Stimulated activated CD8-positive, alpha-beta memory T cell treated with anti-CD3 and anti-CD28 coated beads, Interleukin-15, amount 100 ng/mL, for 24 hours (primary cell): ENCODE measurements around the gene ADRA2C.

Experiments used
- DNase-seq: peaks from one replicate; pipeline ENCODE4 v3.0.0-alpha.2; 2020; ENCODE audit warnings: low read depth

Gene ADRA2C

DNA sequence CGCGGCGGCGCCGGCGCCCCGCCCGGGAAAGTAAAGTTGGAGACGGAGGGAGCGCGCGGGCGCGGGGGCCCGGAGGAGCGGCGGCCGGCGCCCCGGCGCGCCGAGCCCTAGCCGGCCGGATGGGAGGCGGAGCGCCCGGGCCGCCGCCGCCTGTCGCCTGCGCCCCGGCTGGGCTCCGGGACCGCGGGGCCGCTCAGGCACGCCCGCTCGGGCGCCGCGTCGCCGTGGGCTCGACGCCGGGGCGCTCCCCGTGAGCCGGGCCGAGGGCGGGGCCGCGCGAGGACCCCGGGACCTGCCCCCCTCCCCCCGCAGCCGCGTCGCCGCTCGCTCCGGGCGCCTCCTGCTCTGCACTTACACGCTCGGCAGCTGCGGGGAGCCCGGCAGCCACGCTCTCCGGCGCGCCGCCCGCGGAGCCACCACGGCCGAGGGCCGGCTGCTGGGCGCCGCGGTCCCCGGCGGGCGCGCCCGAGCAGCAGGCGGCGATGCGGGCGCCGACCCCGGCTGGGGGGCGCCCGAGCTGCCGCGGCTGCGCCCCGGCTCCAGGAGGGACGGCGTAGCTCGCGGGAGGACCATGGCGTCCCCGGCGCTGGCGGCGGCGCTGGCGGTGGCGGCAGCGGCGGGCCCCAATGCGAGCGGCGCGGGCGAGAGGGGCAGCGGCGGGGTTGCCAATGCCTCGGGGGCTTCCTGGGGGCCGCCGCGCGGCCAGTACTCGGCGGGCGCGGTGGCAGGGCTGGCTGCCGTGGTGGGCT, at the start of gene ADRA2C:
Gene ADRA2C, plus strand, starts transcription at position 350 of the 749 bp plus-strand sequence. Its CDS starts 222 bp downstream, at position 572.
- DNase-seq, result no peak

DNA sequence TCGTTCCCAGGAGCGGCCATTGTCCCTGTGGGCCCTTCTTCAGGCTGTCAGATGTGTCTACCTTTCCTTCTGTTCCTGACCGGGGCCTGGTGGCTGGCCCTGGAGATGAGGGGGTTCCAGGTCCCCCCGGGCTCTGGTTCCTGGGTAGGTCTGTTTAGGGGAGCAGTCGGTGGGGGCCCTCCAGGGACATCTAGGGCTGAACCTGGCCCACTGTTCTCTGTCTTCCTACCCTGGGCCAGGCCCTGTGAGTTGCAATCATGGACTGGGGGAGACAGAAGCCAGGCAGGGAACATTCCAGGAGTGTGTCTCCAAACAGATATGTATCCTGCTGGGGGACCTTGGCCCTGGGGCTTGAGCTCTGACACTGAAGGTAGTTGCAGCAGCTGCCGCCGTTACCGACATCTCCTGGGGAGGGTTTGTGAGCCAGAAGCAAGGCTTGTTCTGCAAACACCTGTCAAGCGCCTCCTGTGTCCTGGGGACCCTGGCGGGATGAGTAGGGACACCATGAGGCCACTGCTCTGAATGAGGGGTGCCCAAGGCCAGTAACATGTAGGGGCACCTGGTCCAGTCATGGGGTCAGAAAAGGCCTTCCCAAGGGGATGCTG, 49.5 kb upstream of the ADRA2C start:
- no peak for DNase-seq

DNA sequence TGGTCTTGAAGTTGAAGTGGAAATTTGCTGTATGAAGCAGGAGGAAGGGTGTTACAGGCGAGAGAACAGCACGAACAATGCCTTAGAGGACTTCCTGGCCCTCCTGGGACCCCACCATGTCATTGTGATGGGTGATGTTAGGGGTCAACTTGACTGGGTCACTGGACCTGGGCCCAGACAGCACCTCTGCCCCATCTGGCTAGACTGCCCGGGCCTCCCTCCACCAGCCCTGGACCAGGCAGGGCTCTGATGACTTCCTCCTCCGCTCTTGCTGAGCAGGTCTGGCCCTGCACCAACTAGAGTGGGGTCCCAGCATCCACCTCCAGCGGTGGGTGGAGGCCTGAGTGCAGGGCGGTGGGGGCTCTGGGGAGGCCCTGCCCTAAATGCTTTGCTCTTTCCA, 48.9 kb upstream of the ADRA2C start:
- DNase-seq, result no peak

DNA sequence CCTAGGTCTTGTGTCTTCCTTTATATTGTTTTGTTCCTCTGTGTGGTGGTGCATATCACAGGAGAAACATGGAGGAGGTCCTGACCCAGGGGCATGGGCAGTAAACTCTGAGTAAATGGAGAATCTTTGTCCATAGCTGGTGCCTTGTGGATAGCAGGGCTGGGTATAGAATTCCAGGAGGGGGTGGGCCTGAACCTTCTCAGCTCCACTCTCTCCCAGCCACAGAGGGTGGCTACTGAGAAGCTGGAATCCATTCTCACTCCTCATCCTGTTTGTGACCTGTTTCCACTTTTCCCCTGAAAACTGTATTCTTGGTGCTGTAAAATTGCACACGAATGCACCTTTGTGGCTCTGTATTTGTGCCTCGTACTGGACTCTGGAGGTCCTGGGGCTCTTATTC, 47.7 kb upstream of the ADRA2C start:
- DNase-seq, result no peak

DNA sequence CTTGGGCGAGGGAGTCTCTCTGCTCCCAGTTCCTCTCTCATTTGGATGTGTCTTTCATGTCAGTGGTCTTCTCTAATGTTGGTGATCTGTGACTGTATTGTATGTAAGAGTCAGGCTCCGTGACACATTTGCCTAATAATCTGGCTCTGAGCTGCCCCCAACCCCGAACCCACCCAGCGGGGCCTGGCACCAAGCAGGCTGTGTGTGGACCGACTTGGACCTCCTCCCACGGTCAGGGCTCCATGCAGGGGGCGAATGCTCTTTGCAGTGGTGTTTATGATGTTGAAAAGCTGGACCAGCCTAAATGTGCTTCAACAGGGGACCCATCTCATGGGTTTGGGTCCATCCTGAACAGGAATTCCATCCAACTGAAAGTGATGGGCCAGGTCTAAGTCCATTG, 47.0 kb upstream of the ADRA2C start:
- DNase-seq, result no peak

DNA sequence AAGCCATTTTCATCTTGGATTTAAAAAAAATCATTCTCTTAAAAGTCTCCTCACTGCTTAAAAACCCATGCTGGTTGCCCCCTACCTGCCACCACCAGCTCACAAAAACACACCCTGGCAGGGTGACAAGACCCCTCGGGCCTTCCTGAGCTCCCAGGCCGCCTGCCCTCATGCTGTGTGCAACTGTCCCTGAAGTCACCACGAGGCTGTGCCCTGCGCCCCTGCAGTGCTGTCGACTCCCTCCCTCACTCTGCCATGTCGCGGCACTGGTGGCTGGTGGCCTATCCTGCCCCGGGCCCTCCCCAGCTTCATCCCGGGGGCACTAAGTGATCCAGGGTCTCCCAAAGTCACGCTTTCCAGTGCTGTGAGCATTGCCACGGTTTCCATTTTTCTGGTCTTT, 46.3 kb upstream of the ADRA2C start:
- no peak for DNase-seq

DNA sequence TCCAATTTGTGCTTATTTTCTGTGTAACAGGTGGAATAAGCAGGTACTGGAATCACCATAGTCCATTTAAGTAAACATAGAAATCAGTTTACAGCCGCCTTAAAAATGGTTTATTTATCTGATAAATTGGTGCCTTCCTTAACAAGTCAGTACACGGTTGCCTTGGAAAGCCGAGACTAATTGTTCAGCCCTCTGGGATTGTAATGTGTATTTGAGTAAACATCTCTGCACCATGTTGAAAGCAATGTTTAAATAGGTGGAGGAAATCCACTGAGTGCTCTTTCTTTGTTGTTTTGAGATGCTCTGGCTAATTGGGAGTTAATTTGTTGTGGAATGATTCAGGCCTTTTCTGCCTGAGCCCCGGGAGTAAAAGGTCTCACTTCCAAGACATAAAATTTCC, 45.7 kb upstream of the ADRA2C start:
- no peak for DNase-seq

DNA sequence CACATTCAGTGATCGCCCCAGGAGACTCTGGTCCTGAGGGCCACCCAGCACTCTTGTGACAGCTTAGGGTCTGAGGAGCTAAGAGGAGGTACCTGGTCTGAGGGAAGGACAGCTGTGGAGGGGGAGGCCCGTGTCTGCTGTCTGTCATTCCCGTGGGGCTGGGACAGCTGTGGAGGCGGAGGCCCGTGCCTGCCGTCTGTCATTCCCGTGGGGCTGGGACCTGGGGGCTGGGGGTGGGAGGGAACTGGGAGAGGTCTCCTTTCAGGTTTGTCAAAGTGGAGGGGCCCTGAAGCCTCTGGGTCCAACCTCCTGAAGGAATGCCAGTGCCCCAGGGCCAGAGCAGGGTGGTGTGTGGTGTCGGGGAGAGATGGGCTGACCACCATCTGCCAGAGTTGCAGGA, 45.0 kb upstream of the ADRA2C start:
- DNase-seq, result no peak

DNA sequence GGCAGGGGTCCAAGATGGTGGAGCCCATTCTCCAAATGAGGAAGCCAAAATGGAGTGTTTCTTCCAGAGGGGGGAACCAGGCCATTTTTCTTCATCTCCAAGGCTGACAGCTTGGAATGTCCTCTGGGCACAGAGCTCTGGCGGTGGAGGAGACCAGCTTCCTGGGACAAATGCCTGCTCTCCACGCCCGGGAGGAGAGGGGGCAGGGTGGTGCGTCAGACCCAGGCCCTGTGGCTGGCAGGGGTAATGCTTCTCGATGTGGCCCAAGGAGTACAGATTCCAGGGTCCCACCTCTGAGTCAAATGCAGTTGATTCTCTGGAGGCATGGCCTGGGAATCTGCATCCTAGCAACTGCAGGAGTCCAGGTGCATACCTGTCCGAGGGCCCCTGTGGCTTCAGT, 44.6 kb upstream of the ADRA2C start:
- no peak for DNase-seq

DNA sequence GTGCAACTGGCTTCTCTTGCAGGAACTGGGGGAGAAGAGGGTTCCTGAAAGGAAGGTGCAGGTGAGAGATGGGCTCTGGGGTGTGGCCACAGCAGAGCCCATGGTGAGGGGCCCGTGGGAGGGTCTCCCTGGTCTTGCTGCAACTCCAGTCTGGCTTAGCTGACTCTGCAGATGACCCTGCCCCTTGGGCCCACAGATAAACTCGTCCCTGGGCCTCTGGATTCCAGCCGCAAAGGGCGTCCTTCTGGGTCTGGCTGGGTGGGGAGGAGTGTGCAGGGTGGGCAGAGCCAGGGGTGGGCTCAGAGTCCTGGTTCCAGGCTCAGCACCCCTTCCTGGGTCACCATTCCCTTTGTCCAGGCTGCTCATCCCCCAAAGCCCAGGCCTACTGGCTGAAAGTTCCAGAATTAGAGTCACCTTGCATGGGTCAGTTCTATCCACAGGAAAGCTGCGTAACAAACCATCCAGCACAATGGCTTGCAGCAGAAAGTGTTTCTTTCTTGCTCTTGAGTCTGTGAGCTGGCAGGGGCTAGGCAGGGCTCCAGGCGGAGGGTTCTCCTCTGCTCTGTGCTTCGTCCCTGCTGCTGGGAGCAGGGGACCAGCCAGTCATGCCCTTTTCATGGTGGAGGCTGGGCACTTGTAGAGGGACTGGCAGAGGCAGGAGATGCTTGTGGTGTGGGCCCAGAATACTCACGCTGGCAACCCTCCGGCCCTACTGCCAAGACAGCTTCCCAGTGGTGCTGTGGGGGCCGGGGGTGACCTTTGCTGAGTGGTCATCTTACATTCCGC, 43.5 kb upstream of the ADRA2C start:
- DNase-seq, result no peak

DNA sequence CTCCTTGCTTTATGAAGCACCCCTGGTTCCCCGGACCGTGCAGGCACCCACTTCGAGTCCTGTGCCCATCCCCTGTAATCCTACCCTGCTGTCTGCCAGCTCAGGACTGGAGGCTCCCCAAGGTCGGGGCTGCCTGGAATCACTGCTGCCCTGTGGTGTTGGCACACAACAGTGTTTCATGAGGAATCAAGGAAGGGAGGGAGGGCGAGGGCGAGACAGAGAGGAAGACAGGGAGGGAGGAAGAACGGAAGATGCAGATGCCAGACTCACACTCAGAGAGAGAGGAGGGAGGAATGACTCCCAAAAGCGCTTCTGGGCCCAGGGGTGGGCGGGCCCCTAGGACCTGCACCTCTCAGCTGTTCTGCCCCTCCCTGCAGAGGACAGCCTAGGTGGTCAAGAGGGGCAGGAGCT, 42.9 kb upstream of the ADRA2C start:
- no peak for DNase-seq

DNA sequence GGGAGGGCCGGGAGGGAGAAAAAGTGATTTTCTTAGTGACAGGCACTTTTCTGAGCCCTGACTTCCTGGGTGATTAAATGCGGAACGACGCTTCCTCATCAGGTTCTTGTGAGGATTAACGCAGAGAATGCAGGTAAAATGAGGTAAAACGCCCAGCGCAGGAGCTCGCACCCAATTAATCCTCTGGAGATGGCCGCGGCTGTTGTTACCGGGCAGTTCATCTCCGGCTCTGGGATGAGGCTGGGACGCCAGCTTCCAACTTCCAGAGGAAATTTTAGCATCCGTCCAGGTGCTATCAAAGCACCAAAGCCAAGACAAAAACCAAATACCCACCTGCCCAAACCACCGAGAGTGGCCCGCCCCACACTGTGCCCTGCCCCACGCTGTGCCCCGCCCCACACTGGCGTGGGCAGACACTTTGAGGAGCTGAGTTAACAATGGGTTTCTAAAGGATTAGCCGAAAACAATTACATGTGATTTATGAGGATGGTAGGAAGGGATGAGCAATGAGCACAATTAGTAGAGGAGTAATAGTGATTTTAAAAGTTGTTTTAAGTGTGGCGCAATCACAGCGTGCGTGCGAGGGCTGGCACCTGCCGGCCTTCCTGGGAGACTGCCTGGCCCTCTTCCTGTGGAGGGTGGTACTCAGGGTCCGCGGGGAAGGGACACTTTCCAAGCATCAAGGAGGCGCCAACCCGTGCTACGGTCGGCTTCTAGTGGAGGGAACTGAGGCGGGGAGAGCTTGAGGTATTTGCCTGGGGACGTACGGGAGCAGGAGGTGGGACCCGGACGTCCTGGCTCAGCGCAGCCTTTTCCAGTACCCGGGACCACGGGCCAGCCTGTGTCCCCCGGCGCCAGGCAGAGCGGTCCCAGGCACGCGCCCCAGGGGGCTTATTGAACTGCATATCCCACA, 41.6 kb upstream of the ADRA2C start:
- no peak for DNase-seq

DNA sequence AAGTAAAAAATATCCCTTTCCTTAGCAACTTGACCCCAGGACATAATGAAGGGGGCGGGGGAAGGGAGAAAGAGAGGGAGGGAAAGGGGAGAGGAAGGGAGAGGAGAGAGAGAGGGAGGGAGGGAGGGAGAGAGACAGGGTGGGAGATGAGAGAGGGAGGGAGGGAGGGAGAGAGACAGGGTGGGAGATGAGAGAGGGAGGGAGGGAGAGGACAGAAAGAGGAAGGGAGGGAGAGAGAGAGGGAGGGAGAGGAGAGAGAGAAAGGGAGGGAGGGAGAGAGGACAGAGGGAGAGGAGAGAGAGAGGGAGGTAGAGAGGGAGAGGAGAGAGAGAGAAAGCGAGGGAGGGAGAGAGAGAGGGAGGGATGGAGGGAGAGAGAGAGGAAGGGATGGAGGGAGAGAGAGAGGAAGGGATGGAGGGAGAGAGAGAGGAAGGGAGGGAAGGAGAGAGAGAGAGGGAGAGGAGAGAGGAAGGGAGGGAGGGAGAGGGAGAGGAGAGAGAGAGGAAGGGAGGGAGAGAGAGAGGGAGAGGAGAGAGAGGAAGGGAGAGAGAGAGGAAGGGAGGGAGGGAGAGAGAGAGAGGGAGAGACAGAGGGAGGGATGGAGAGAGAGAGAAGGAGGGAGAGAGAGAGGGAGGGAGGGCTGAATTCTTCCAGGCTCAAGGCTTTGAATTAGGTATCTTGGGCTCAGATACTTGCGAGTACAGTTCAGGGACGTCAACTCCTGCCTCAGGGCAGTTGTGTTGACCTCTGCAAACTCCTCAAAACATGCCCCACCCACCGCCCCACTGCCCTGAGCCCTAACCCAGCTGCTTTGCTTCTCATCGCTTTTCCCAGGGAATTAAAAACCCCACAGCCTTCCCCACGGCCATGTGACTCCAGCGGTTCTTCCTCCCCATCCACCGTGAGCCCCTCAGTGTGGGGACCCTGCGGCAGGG, 40.0 kb upstream of the ADRA2C start:
- no peak for DNase-seq

DNA sequence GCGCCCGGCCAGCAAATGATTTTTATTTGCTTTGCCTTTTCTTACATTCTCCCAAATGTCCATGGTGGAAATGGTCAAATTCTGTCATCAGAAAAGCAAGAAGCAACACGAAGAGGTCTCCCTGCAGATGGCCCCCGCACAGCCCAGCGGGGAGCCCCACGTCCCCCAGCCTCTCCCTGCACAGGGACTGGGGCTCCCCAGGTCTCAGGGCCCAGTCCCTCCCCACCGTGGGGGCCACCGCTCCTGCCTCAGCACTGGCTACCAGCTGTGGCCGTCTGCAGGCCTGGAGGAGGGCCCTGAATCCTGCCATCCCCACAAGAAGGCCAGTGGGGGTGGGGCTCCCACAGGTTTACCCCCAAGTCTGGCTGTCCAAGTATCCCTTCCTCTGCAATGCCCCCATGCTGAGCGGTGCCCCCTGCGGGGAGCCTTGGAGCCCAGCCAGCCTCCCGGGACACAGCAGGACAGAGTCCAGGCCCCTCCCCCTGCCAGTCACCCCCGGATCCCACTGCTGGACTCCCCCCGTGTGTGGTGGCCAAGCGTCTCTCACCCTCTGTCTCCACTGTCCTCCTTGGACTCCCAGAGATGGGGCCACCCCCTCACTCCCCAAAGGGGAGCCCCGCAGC, 38.2 kb upstream of the ADRA2C start:
- DNase-seq, result no peak

DNA sequence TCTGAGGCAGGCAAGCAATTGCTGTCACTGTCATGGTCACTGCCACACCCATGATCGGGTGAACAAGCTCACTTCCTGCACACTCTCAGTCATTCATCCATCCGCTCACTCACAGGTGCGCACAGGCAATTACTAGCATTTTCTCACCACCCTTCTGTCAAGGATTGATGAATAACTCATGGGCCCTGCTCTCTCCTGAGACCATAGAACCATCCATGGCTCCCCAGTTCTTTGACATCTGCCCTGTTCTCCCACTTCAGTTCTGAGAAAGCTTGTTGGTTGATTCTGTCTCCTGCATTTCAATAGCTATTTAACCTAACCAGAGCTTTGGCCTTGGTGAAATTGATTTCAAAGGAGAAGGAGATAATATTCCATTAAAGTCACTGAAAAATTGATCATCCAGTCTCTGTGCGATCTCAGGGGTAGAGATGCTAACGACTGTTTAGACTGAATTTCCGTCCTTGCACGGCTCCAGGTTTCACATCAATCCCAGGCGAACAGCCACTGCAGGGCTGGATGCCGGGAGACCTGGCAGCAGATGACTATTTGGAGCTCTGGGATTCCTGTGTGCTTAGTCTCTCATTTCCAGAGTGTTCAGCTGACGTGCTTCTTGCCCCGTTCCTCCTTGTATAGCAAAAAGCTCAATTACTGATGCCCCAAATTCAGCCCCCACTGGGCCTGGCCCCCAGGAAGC, 36.9 kb upstream of the ADRA2C start:
- DNase-seq, result no peak

DNA sequence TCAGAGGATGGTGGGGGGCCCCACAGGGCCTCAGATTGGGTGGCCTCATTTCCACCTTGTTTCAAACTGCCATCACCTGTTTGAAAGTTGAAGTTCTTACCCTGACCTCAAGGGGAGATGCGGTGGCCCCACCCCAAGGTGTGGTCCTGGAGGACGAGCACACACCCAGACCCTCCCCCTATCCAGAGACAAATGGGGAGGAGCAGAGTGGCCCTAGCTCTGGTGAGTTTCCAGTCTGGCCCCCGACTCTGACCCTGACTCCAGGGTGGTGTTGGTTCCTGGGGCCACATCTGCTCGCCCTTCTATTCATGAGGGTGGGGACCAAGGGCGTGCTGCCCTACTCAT, 36.3 kb upstream of the ADRA2C start:
- no peak for DNase-seq

DNA sequence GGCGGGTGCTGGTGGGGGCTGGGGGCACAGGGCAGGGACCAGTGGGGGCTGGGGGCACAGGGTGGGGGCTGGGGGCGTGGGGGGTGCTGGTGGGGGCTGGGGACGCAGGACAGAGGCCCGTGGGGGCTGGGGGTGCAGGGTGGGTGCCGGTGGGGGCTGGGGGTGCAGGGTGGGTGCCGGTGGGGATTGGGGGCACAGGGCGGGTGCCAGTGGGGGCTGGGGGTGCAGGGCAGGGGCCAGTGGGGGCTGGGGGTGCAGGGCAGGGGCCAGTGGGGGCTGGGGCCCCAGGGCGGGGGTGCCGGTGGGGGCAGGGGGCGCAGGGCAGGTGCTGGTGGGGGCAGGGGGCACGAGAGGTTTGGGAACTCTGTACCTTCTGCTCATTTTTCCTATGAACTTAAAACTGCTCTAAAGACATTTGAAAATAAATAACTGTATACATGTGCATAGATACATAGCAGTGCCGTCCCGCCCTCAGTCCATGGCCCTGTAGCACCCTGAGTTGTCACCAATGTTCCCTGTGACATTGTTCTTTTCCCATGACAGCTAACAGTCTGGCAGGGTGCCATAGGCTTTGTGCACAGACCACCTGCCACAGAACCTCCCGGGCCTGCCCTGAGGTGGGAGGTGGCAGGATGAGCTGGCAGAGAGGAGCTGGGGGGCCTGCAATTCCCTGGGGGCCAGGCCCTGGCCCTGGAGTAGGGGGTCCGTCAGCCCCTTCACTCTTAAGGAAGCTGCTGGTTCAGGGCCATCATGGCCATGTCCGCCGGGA, 35.6 kb upstream of the ADRA2C start:
- DNase-seq, result no peak

DNA sequence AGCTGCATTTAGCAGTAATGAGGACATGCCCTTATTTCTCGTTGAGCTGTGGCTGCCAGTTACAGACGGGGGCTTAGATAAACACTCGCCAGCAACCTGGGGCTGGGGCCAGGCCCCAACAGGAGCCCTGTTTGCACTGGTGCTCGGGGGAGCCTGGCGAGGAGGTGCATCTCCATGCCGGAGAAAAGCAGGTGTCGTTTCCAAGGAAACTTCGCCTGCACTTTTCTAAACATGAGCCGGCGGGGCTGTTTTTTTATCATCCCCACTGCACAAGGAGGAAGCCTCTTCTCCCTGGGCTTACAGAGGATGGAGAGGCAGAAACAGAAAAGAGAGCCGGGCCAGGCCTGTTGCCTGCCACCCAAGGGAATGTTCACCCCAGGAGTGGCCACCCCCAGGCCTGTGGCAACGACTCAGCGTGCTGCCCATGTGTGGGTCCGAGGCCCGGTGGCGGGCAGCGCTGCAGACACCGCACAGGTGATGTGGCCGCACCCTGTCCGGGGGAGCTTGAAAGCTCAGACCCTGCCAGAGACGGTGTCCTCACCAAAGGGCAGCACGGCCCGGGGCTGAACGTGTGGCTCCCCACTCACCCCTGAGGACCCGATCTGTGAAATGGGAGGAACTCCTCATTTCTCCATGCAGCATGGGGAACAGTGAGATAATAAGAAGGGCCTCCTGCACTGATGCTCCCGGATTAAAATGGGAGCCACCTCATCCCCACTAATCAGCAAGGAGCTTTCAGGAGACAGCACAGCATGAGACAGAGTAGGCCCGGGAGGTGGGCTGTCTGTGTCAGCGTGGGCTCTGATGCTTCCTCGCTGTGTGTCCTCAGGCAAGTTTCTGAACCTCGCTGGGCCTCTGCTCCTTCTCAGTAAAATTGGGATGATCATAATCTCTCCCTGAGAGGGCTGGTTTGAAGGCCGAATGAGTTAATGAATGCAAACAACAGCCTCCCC, 33.8 kb upstream of the ADRA2C start:
- no peak for DNase-seq
